HG02759 (cell line): Measurements from ENCODE around the gene RITA1.

Source experiments
- ATAC-seq: cut with Tn5 transposase; IDR thresholded peaks from one replicate; pipeline ENCODE4 v1.9.1; 2021; ENCODE audit warnings: mild to moderate bottlenecking, moderate library complexity; ENCODE audit not compliant: unreplicated experiment

The RITA1 gene

DNA sequence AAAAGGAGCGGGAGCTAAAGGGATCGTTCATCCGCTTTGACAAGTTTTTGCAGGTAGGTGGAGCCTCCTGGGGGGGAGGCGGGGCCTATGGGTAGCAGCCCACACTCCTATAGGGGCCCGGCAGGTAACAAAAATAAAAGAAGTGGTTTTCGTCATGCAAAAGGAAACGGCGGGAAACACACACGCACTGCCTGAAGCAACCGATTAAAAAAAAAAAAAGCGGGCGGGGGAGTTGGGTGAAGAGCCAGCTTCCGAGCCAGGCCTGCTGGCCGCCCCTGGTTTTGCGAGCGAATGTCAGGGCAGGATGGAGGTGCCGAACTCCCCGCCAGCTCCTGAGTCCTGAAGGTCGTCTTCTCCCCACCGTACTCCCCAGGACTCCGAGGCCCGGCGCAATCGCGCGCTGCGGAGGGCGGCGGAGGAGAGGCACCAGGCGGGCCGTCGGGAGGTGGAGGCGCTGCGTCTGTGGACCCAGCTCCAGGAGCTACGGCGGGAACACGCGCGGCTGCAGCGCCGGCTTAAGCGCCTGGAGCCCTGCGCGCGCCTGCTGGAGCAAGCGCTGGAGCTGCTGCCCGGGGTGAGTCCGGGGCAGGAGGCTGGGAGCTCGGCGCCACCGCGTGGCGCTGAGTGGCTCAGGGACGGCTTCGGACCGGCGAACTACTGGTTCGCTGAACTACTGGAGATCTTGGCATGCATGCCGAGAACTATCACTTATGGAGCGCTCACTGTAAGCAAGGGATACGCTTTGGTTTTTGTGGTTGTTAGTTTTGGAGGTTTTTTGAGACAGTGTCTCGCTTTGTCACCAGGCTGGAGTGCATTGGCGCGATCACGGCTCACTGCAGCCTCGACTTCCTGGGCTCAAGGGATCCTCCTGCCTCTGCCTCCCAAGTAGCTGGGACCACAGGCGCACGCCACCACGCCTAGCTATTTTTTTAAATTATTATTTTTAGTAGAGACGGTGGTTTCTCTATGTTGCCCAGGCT is 32.4 kb upstream of the RITA1 start:
- ATAC-seq, result peak; percentile 69

DNA sequence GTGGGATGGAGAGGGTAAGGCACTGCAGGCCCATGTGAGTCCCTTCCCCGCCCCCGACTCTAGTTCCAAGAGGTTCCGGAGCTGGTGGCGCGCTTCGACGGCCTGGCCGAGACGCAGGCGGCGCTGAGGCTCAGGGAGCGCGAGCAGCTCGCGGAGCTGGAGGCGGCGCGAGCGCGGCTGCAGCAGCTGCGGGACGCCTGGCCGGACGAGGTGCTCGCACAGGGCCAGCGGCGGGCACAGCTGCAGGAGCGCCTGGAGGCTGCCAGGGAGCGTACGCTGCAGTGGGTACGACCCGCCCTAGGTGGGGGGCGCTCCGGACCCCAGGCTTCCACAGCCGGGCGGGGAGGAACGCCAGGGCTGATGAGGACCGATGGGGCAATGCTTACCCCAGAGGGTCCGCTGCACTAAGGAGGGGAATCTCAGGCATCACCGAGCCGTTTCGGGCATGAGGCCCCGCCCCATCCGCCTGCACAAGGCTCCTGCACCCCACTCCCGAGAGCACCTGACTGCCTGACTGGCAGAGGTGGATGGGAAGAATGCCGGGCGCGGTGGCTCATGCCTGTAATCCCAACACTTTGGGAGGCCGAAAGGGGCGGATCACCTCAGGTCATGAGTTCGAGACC is 31.1 kb upstream of the RITA1 start:
- no peak for ATAC-seq

DNA sequence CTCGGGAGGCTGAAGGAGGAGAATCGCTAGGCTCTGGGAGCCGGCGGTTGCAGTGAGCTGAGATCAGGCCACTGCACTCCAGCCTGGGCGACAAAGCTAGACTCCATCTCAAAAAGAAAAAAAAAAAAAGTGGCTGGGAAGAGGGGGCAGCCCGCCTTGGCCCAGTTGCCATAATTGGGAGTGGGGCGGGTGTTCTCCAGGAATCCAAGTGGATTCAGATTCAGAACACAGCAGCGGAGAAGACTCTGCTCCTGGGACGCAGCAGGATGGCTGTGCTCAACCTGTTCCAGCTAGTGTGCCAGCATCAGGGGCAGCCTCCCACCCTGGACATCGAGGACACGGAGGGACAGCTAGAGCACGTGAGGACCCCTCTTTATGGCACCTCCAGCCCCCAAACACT is 30.5 kb upstream of the RITA1 start:
- ATAC-seq, result no peak

DNA sequence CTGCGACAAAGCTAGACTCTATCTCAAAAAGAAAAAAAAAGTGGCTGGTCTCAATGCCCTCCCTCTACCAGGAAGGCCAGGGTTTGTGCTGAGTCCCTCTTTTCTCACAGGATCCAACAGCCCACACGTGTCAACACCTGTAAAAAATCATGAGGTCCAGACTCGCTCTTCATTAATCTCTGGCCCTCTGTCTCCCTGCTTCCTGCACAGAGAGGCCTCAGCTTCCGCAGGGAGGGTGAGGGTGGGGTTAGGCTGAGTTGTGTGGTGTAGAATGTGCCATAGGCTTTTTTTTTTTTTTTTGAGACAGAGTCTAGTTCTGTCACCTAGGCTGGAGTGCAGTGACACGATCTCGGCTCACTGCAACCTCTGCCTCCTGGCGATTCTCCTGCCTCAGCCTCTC is 29.9 kb upstream of the RITA1 start:
- ATAC-seq, result no peak

DNA sequence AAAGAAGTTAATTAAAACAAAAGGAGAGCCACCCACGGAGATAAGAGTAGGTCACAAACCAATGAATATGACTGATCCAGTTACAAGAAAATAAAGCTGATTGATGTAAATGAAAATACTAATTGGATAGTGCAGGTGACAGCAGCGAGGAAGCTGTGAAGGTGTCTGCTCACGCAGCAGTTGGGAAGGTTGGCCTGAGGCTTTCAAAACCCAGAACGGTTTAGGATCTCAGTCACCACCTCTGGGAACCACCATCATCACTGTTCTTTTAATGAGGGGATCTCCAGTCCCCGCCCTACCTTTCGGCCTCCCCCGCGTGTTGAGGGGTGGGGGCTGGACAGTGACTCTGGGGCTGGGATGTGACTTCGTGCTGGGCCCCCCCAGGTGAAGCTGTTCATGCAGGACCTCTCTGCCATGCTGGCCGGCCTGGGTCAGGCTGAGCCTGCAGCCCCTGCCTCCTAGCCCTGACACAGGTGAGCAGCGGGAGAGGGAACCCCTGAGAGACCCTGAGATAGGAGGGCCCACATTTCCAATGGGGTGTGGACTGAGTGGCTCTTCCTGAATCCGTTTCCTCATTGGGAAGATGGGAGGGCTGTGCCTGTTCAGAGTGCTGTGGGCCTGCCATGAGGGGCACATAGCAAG is 28.2 kb upstream of the RITA1 start:
- ATAC-seq, result no peak

DNA sequence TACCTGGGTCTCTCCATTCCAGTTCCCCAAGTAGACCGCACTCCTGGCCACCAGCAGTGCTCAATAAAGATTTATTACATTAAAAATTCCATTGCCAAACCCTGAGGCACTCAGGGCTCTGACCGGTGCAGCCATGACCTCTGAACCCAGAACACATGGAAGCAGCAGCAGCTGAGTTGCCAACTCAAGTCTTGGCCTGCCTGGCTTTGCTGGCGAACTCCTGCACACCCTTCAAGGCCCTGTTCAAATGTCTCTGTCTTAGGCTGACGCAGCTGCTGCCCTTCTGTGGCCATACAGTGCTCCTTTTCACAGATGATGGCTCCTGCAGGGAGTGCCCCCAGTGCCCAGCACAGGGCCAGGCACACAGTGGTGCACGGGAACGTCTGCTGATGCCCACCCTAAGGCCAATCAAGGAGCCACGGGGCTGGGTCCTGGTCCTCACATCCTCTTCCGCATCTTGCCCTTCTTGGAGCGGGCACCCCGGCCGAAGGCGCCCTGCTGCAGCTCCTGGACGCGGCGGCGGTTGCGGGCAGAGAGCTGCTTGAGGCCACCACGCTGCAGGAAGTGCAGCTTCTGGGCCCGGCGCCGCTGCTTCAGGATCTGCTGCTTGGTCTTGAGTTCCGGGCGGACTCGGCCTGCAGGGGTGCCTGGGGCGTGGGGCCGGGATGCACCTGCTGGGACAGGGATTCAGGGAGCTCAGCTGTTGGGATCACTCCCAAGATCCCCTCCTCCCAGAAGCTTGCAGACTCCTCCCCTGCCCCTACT is 26.9 kb upstream of the RITA1 start:
- ATAC-seq, result no peak

DNA sequence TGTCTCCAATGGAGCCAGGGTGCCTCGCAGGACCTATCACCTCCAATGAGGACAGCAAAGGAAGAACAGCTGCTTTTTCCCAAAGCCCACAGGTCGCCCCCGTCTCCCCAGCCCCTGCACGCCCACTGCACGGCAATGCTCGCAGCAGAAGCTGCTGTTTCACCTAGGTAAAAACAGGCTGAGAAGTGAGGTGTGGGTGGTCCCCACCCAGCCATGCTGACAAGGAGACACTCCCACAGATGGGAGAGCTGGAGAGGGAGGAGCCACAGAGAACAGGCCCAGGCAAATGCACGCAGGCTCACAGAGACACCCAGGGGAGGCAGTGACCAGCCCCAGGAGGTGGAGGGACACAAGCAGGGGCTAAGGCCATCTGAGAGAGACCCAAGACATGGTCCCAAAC is 25.6 kb upstream of the RITA1 start:
- no peak for ATAC-seq

DNA sequence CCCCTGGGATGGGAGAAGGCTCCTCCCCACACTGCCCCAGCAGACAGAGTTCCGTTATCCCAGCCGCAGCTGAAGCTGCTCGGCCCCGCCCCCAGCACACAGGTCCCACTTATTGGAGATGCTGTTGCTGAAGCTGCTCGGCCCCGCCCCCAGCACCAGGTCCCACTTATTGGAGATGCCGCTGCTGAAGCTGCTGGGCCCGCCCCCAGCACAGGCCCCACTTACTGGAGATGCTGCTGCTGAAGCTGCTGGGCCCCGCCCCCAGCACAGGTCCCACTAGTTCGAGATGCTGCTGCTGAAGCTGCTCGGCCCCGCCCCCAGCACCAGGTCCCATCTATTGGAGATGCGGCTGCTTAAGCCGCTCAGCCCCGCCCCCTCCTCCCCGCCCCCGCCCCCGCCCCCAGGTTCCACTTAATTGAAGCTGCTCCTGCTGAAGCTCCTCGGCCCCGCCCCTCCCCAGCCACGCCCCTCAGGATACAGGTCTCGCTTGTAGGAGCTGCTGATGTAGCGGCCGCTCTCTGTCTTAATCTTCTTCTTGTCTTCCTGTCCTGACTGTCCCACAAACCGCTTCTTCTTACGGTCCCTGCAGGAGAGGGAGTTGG is 24.0 kb upstream of the RITA1 start:
- ATAC-seq, result no peak

DNA sequence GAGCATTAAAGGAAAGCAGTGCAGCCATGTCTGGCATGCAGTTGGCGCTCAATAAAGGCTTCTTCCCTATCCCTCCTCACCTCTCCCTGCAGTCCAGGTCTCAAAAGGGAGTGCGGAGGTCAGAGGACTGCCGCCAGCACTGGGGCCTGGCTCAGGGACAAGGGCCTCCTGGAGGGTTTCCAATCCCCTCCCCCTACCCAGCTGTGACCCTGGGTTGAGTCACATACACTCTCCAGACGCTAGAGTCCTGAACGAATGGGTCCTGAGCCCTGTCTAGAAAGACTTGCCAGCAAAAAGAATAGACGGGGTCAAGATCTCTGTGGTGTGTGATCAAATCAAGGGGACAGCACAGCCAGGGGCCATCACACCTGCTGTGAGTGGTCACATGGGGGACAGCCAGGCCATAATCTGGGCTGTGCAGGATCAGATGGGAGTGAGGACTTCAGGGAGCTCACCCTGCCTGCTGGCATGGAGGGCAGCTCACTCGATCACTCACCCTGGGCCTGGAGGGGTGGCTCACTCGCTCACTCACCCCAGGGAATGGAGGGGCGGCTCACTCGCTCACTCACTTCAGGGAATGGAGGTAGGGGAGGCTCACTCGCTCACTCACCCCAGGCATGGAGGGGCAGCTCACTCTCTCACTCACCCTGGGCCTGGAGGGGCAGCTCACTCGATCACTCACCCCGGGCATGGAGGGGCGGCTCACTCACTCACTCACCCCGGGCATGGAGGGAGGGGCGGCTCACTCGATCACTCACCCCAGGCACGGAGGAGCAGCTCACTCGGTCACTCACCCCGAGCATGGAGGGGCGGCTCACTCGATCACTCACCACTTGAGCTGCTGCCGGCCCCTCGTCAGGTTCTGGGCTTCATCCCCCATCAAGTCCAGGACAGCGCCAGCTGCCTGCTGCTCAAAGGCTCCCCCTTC is 23.2 kb upstream of the RITA1 start:
- ATAC-seq, result no peak

DNA sequence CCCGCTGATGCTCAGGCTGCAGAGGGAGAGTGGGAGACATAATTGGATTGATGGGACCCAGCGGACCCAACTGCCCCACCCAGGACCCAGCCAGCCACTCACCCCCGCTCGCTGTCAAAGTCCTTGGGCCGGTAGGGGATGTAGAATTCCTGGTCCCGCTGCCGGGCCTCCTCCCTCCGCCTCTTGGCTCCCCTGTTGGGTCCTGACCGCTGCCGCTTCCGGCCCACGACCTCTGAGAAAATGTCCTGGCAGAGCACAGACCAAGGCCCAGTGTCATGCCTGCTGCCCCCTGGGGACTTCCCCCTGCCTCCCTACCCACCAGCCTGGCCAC is 22.5 kb upstream of the RITA1 start:
- ATAC-seq, result no peak

DNA sequence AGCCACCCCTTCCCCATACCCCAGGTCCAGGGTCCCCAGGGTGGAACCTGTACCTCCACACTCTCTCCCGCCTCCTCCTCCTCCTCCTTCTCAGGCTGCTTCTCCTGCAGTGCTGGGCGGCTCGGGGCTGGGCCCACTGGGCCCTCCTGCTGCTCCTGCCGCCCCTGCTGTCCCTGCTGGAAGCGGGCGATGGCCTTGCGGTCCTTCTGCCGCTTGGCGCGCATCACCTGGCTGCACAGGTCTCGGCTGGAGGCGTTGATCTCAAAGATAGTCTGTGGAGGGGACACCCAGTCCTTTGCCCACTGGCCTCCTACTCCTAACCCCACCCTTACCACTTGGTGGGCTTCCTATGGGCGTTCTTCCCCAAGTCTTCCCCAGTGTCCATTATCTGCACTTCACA is 21.5 kb upstream of the RITA1 start:
- ATAC-seq, result no peak

DNA sequence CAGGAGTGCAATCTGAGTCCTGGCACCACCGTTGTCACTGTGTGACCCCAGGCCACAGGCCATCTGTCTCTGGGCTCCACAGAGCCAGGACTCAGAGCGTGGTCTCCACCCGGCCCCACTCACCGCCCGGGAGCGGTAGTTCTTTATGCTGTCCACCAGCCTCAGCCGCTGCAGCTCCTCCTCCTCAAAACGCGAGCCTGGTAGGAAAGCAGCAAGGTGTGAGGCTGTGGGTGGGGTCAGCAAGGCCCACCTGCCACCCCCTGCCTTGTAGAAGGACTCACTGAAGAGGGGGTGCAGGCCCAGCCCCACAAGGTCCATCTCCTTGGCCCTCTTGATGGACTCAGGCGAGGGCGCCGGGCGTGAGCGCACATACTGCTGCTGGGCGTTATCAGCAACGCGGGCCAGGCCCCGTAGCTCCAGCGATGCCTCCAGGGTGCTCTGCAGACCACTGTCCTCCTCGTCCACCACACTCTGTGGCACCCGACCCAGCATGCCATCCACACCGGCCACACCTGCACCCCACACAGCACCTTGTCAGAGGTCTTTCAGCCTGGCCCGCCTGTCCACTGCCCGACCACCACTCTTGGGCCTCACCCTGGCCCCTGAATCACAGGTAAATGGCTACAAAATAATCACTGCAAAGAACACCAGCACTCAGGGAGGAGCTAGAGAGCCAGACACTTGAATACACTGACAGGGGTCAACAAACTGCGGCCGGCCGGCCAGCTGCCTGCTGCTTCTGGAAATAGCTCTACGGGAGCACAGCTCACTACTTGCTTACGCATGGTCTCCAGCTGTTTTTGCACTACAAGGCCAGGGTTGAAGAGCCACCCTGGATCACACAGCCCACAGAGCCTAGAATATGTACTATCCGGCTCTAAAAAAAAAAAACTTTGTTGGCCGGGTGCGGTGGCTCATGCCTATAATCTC is 19.7 kb upstream of the RITA1 start:
- no peak for ATAC-seq

DNA sequence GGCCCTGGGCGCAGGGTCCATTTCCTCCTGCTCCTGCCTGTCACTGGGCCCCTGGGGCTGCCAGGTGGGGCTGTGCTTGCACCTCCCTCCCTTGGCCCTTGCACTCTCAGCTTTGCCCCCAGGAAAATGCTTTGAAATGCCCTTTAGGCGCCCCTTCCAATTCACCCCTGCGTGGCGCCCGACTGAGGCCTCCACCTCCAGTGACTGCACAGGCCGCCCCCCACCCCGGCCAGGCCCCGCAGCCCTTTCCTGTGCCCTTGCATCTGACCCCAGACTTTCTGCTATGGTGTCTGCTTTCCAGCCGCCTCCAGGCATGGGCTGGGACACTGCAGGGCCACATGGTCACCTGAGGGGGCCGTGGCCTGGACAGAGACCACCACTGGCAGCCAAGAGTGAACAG is 17.7 kb upstream of the RITA1 start:
- ATAC-seq, result no peak

DNA sequence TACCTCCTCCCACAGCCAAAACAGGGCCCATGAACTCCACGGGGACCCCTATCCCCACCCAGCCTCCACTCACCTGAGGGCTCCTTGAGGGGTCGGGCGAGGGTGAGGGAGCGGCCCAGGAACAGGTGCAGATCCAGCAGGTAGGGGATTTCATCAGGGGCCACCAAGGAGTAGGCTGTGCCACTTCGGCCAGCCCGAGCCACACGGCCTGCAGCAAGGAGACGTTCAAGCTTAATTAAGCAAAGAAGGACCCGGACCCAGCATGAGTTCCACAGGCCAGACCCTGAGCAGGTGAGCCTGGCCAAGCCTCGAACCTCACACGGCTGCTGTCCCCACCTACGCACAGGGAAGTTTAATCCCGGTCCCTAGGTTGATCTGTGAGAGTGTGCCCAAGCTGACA is 15.8 kb upstream of the RITA1 start:
- no peak for ATAC-seq

DNA sequence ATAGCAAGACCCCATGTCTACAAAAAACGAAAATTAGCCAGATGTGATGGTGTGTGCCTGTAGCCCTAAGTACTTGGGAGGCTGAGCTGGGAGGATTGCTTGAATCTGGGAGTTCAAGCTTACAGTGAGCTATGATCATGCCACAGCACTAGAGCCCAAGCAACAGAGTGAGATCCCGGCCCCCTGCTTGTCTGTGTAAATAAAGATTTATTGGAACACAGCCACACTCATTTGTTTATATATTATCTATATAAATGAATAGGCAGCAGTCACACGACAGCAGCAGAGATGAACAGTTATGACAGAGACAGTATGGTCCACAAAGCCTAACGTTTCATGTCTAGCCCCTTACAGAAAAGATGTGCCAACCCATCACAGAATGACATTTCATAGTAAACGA is 15.1 kb upstream of the RITA1 start:
- ATAC-seq, result no peak

DNA sequence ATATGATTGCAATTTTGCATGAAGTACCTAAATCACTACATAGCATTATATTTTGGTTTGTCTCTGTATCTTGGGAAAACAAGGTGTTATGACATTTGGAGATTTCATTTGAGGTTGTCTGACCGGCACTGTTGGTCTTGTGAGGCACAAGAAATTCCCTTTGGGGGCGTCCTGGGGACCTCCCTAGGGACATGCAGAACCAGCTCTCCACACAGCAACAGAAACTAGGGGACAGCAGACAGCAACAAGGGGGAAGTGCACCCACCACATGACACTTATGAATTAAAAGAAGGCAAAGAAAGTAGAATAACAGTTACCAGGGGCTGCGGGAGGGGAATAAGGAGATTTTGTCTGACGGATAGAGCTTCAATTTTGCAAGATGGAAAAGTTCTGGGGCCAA is 14.6 kb upstream of the RITA1 start:
- no peak for ATAC-seq

DNA sequence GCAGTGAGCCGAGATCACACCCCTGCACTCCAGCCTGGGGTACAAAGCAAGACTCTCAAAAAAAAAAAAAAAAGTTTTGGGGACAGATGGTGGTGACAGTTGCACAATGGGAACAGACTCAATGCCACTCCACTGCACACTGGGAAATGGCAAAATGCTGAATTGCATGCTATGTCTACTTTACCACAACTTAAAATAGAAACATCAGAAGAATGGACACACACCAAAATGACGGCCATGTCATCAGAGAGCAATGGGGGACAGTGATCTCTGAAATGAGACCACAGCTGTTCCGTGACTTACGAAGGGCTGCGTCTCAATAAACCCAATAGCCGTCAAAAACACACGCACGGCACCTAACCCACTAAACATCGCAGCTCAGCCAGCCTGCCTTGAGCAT is 14.0 kb upstream of the RITA1 start:
- ATAC-seq, result no peak

DNA sequence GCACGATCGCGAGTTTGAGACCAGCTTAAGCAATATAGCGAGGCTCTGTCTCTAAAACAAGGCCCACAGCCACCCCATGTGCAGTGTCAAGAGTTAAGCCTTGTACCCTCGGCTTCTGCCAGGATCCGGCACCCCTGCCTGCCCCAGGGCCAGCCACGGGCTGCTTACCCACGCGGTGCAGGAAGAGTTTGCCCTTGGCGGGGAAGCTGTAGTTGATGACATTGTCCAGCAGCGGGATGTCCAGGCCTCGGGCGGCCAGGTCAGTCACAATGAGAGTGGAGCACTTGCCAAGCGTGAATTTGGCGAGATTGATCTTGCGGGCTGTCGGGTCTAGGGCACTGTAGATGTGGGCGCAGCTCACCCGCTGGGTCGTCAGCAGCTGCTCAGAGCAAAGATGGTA is 13.3 kb upstream of the RITA1 start:
- no peak for ATAC-seq
